H9 (cell line): ENCODE measurements around the gene HMOX2. TPM values are rescaled to one million over a fixed set of nuclear protein-coding genes. Genes with fewer than 3 reads are reported as not detected.

Source experiments
- DNase-seq: peaks from one replicate; pipeline ENCODE4 v3.0.0-alpha.2; 2017
- H2AFZ ChIP-seq: one replicate; pipeline ENCODE4 v1.6.1; 2013; ENCODE audit warnings: mild to moderate bottlenecking, low read length, control low read depth, moderate library complexity
- H2AK5ac ChIP-seq: 2 replicates; pipeline ENCODE4 v1.6.1; 2013; ENCODE audit warnings: low read length, control low read depth, mixed read lengths; ENCODE audit not compliant: insufficient read length
- H2BK120ac ChIP-seq: one replicate; pipeline ENCODE4 v1.6.1; 2013; ENCODE audit warnings: low read depth, mild to moderate bottlenecking, low read length, control low read depth, inconsistent platforms; ENCODE audit not compliant: poor library complexity, severe bottlenecking
- H2BK12ac ChIP-seq: 2 replicates; pipeline ENCODE4 v1.6.1; 2013; ENCODE audit warnings: low read length, control low read depth, mixed read lengths, low read depth; ENCODE audit not compliant: insufficient read length
- H2BK15ac ChIP-seq: 2 replicates; pipeline ENCODE4 v1.6.1; 2013; ENCODE audit warnings: low read depth, low read length, control low read depth
- H2BK20ac ChIP-seq: one replicate; pipeline ENCODE4 v1.6.1; 2013; ENCODE audit warnings: low read depth, mild to moderate bottlenecking, low read length, control low read depth, inconsistent platforms; ENCODE audit not compliant: poor library complexity, severe bottlenecking
- H2BK5ac ChIP-seq: 2 replicates; pipeline ENCODE4 v1.6.1; 2013; ENCODE audit warnings: low read length, control low read depth, mixed read lengths; ENCODE audit not compliant: insufficient read length
- H3K14ac ChIP-seq: 2 replicates; pipeline ENCODE4 v1.6.1; 2013; ENCODE audit warnings: low read length, control low read depth; ENCODE audit not compliant: insufficient read depth
- H3K18ac ChIP-seq: 2 replicates; pipeline ENCODE4 v1.6.1; 2013; ENCODE audit warnings: low read depth, mild to moderate bottlenecking, mixed read lengths, low read length, control low read depth; ENCODE audit not compliant: insufficient read length
- H3K23ac ChIP-seq: 2 replicates; pipeline ENCODE4 v1.6.1; 2013; ENCODE audit warnings: low read length, control low read depth, mixed read lengths, low read depth; ENCODE audit not compliant: insufficient read length
- H3K23me2 ChIP-seq: 2 replicates; pipeline ENCODE4 v1.6.1; 2013; ENCODE audit warnings: low read depth, mild to moderate bottlenecking, mixed read lengths, low read length, control low read depth; ENCODE audit not compliant: insufficient read length, poor library complexity, severe bottlenecking
- H3K27ac ChIP-seq: 2 replicates; pipeline ENCODE4 v1.5.1; 2013; ENCODE audit warnings: low read length, control low read depth, mixed read lengths, low read depth; ENCODE audit not compliant: insufficient read length
- H3K27me3 ChIP-seq: 2 replicates; pipeline ENCODE4 v1.6.1; 2013; ENCODE audit warnings: low read length, control low read depth, inconsistent platforms; ENCODE audit not compliant: insufficient read depth
- H3K4ac ChIP-seq: 2 replicates; pipeline ENCODE4 v1.6.1; 2013; ENCODE audit warnings: low read depth, mild to moderate bottlenecking, control low read depth, inconsistent platforms, low read length, moderate library complexity
- H3K4me1 ChIP-seq: 2 replicates; pipeline ENCODE4 v1.6.1; 2013; ENCODE audit warnings: low read length, control low read depth, inconsistent platforms; ENCODE audit not compliant: insufficient read depth
- H3K4me2 ChIP-seq: 2 replicates; pipeline ENCODE4 v1.6.1; 2013; ENCODE audit warnings: low read length, control low read depth, mixed read lengths; ENCODE audit not compliant: insufficient read length, insufficient read depth
- H3K56ac ChIP-seq: 2 replicates; pipeline ENCODE4 v1.6.1; 2013; ENCODE audit warnings: low read depth, mild to moderate bottlenecking, mixed read lengths, low read length, control low read depth; ENCODE audit not compliant: insufficient read length
- H3K79me1 ChIP-seq: 2 replicates; pipeline ENCODE4 v1.6.1; 2013; ENCODE audit warnings: low read depth, mild to moderate bottlenecking, moderate library complexity, low read length, control low read depth, inconsistent platforms; ENCODE audit not compliant: insufficient read depth, poor library complexity, severe bottlenecking
- H3K79me2 ChIP-seq: 2 replicates; pipeline ENCODE4 v1.6.1; 2013; ENCODE audit warnings: low read length, control low read depth, inconsistent platforms; ENCODE audit not compliant: insufficient read depth
- H3K9ac ChIP-seq: 2 replicates; pipeline ENCODE4 v1.6.1; 2013; ENCODE audit warnings: low read length, control low read depth, mixed read lengths; ENCODE audit not compliant: insufficient read length; ENCODE audit errors: extremely low read depth
- H3K9me3 ChIP-seq: one replicate; pipeline ENCODE4 v1.6.1; 2013; ENCODE audit warnings: low read depth, low read length, inconsistent platforms; ENCODE audit not compliant: control insufficient read depth
- H3T11ph ChIP-seq: one replicate; pipeline ENCODE4 v1.6.1; 2013; ENCODE audit warnings: mild to moderate bottlenecking, low read length, control low read depth, inconsistent platforms
- H4K20me1 ChIP-seq: one replicate; pipeline ENCODE4 v1.6.1; 2013; ENCODE audit not compliant: control insufficient read depth, insufficient read length, insufficient read depth
- H4K5ac ChIP-seq: 2 replicates; pipeline ENCODE4 v1.6.1; 2013; ENCODE audit warnings: low read depth, mild to moderate bottlenecking, mixed read lengths, low read length, control low read depth; ENCODE audit not compliant: insufficient read length
- H4K8ac ChIP-seq: replicated peaks from 2 replicates; pipeline ENCODE4 v1.6.1; 2013; ENCODE audit warnings: low read length, control low read depth, mixed read lengths, low read depth; ENCODE audit not compliant: insufficient read length
- H4K91ac ChIP-seq: 2 replicates; pipeline ENCODE4 v1.6.1; 2013; ENCODE audit warnings: low read depth, mild to moderate bottlenecking, moderate library complexity, mixed read lengths, low read length, control low read depth; ENCODE audit not compliant: insufficient read length
- H3K27ac Mint-ChIP-seq, 3 experiments: 2 replicates in 2 of 3; 3 replicates in 1 of 3; pipeline ENCODE4 v1.8.0; 2020 to 2021; ENCODE audit warnings: mixed read lengths in 3 of 3, mild to moderate bottlenecking in 1 of 3, moderate library complexity in 1 of 3
- H3K27me3 Mint-ChIP-seq: 2 replicates; pipeline ENCODE4 v1.8.0; 2021; ENCODE audit warnings: low read depth, mild to moderate bottlenecking, moderate library complexity, mixed read lengths
- H3K36me3 Mint-ChIP-seq, 3 experiments: 2 replicates in 2 of 3; 3 replicates in 1 of 3; pipeline ENCODE4 v1.8.0; 2020 to 2021; ENCODE audit warnings: low read depth in 3 of 3, mixed read lengths in 3 of 3; ENCODE audit not compliant: insufficient read depth in 1 of 3
- H3K4me1 Mint-ChIP-seq, 2 experiments: 2 replicates each; pipeline ENCODE4 v1.8.0; 2020; ENCODE audit warnings: mixed read lengths in 2 of 2
- H3K4me3 Mint-ChIP-seq, 2 experiments: 2 replicates in 1 of 2; 3 replicates in 1 of 2; pipeline ENCODE4 v1.8.0; 2020 to 2021; ENCODE audit warnings: mild to moderate bottlenecking in 2 of 2, mixed read lengths in 2 of 2, moderate library complexity in 1 of 2
- H3K9me3 Mint-ChIP-seq, 2 experiments: 2 replicates in 1 of 2; 3 replicates in 1 of 2; pipeline ENCODE4 v1.8.0; 2020; ENCODE audit warnings: mild to moderate bottlenecking in 2 of 2, mixed read lengths in 2 of 2, moderate library complexity in 1 of 2
- CTCF ChIP-seq: fragments of 200-600 bp; sonication (generic); conservative IDR thresholded peaks from 3 replicates; pipeline ENCODE4 v1.8.0; 2021; ENCODE audit warnings: antibody characterized with exemption, mild to moderate bottlenecking
- WGBS: extraction: QIAGEN DNeasy Blood & Tissue Kit; methylation state at CpG from one replicate; pipeline ENCODE4 v1.1.7; 2013; ENCODE audit warnings: missing lambda C conversion rate, low lambda C conversion rate, mixed read lengths; ENCODE audit not compliant: insufficient read length; ENCODE audit errors: extremely low coverage; 5-methylcytosine and 5-hydroxymethylcytosine counted together
- long read RNA-seq: library from polyadenylated mRNA; unstranded; transcript quantifications from one replicate; pipeline ENCODE4 v2.0.0, GENCODE V29; 2020
- total RNA-seq: library from RNA; stranded (reverse); gene quantifications from 2 replicates; pipeline ENCODE4 v1.2.1, GENCODE V29; 2021

Gene HMOX2
- 44.4 and 45.7 TPM in 2 replicates for total RNA-seq
- long read RNA-seq, transcript HMOX2-203 (6 exons, 1,727 nt): minor isoform, 7 of 359 reads
- long read RNA-seq, transcript HMOX2-205 (7 exons, 1,797 nt): minor isoform, 20 of 359 reads
- long read RNA-seq, transcript HMOX2-213 (5 exons, 1,027 nt): minor isoform, 6 of 359 reads
- long read RNA-seq, transcript HMOX2-208 (6 exons, 2,147 nt): major isoform, 290 of 359 reads
- long read RNA-seq, partial matches to known transcripts: 7 of 359 reads
- long read RNA-seq, other reads (novel, unspliced or antisense): 29 of 359 reads

- H4K5ac ChIP-seq: no peak within 1 kb of the TSS
- WGBS: no CpG with 5 or more reads among the region's 70 CpGs
- peaks cover 10 to 14% of the 10 kb centered on the region in 2 experiments for H3K9me3 Mint-ChIP-seq
Observed at GRCh38 chr16:4475880-4476788, at the start of gene HMOX2. TSS of gene HMOX2 (plus strand) at chr16:4476398. CDS start at chr16:4505525, 29,127 bp downstream.

More at GRCh38 chr16:4475880-4476788, at the start of gene HMOX2:
- Mint-ChIP-seq H3K36me3 (peaks cover 9 to 22% (median 21%) of the 10 kb centered on the region in 3 experiments), H3K4me3 (peak within 1 kb of the TSS; percentile 77 to 82), H3K27ac (peak within 1 kb of the TSS in 2 of 3 experiments; percentile 53 to 62; a peak in 2 of 7 replicates), H3K4me1 (peaks cover 19 to 24% of the 10 kb centered on the region in 2 experiments), H3K27me3 (peaks cover 10% of the 10 kb centered on the region)
- Histone ChIP-seq H3K18ac (no peak within 1 kb of the TSS), H2BK5ac (no peak within 1 kb of the TSS), H4K8ac (no peak within 1 kb of the TSS), H2BK20ac (no peak within 1 kb of the TSS), H3K4ac (no peak within 1 kb of the TSS), H3T11ph (no peak within 1 kb of the TSS), H3K14ac (no peak within 1 kb of the TSS; the same call in 1 of the 2 replicates), H3K27ac (no peak within 1 kb of the TSS), H3K9me3 (no peaks in the 10 kb centered on the region), H2BK120ac (no peak within 1 kb of the TSS), H3K79me1 (no peaks in the 10 kb centered on the region), H3K27me3 (no peaks in the 10 kb centered on the region), H3K23me2 (peaks cover 12% of the 10 kb centered on the region), H3K56ac (no peak within 1 kb of the TSS), H3K9ac (peak within 1 kb of the TSS; percentile 20), H2BK12ac (no peak within 1 kb of the TSS), H3K23ac (no peak within 1 kb of the TSS), H3K4me1 (no peaks in the 10 kb centered on the region; the same call in 1 of the 2 replicates), H3K4me2 (peak within 1 kb of the TSS; percentile 68), H2BK15ac (no peak within 1 kb of the TSS), H4K91ac (no peak within 1 kb of the TSS), H2AFZ (no peak within 1 kb of the TSS), H4K20me1 (no peaks in the 10 kb centered on the region), H2AK5ac (no peak within 1 kb of the TSS), H3K79me2 (no peaks in the 10 kb centered on the region; the same call in 1 of the 2 replicates)
- peak; percentile 52; the same call in 2 of the 3 replicates for TF ChIP-seq CTCF
- peak; percentile 97 for DNase-seq
